ENCODE data around the gene NSD1.

NSD1 gene

DNA sequence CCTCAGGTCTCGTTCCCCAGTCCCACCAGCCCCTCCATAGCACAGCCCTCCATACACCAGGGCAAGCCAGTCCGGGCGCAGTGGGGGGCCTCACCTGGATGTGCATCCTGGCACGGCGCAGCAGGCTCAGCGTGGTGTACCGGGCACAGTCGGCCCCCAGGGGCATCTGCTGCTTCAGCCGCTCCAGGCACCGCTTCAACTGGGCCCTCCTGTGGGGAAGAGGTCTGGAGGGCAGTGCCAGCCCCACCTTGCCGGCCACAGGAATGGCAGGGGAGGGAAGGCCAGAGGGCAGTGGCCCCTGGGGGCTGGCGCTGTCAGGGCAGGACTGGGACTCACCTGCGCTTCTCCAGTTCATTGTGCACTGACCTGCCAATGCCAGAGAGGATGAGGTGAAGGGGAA lies 176.8 kb downstream of the NSD1 start:
- TF ChIP-seq, protein P1, sequence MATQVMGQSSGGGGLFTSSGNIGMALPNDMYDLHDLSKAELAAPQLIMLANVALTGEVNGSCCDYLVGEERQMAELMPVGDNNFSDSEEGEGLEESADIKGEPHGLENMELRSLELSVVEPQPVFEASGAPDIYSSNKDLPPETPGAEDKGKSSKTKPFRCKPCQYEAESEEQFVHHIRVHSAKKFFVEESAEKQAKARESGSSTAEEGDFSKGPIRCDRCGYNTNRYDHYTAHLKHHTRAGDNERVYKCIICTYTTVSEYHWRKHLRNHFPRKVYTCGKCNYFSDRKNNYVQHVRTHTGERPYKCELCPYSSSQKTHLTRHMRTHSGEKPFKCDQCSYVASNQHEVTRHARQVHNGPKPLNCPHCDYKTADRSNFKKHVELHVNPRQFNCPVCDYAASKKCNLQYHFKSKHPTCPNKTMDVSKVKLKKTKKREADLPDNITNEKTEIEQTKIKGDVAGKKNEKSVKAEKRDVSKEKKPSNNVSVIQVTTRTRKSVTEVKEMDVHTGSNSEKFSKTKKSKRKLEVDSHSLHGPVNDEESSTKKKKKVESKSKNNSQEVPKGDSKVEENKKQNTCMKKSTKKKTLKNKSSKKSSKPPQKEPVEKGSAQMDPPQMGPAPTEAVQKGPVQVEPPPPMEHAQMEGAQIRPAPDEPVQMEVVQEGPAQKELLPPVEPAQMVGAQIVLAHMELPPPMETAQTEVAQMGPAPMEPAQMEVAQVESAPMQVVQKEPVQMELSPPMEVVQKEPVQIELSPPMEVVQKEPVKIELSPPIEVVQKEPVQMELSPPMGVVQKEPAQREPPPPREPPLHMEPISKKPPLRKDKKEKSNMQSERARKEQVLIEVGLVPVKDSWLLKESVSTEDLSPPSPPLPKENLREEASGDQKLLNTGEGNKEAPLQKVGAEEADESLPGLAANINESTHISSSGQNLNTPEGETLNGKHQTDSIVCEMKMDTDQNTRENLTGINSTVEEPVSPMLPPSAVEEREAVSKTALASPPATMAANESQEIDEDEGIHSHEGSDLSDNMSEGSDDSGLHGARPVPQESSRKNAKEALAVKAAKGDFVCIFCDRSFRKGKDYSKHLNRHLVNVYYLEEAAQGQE (IDR thresholded peaks at IDR 0.05; ENCODE audit: insufficient replicate concordance, low read depth) = no peak
- TF ChIP-seq SPI1 (IDR thresholded peaks at IDR 0.05; ENCODE audit: borderline replicate concordance, low read depth) (no peak), GABPA (IDR thresholded peaks at IDR 0.05; ENCODE audit: low read depth) (no peak), POLR2AphosphoS5 (IDR thresholded peaks at IDR 0.05; ENCODE audit: low read depth) (no peak), CTCF (IDR thresholded peaks at IDR 0.05; ENCODE audit: insufficient read depth, low read length) (no peak)
- no peaks in the 10 kb centered on the region for H3K27me3 ChIP-seq (ENCODE audit: insufficient read depth, poor library complexity, severe bottlenecking)
- H3K4me3 ChIP-seq (replicated peaks; ENCODE audit: insufficient read depth, low read length) = peak overlapping the region; percentile 74
- no peak overlapping the region for H3K27ac ChIP-seq (replicated peaks)
- no peak for DNase-seq (ENCODE audit: low read depth in 1 of 2, low spot score in 1 of 2)

- DNase-seq (ENCODE audit: low read depth in 1 of 2, low spot score in 1 of 2) = peak; percentile 72 to 89
- no peak for TF ChIP-seq GABPA (IDR thresholded peaks at IDR 0.05; ENCODE audit: low read depth)
- peak; percentile 37; the same call in 1 of the 2 replicates for TF ChIP-seq SPI1 (IDR thresholded peaks at IDR 0.05; ENCODE audit: borderline replicate concordance, low read depth)
- TF ChIP-seq, protein P1 (IDR thresholded peaks at IDR 0.05; ENCODE audit: insufficient replicate concordance, low read depth) = no peak
- TF ChIP-seq CTCF (IDR thresholded peaks at IDR 0.05; ENCODE audit: insufficient read depth, low read length) = no peak
- peak; percentile 78 for TF ChIP-seq POLR2AphosphoS5 (IDR thresholded peaks at IDR 0.05; ENCODE audit: low read depth)
- H3K27ac ChIP-seq (replicated peaks) = peak overlapping the region; percentile 90; the same call in 1 of the 2 replicates
- peak overlapping the region; percentile 74 for H3K4me3 ChIP-seq (replicated peaks; ENCODE audit: insufficient read depth, low read length)
- H3K27me3 ChIP-seq (ENCODE audit: insufficient read depth, poor library complexity, severe bottlenecking) = no peaks in the 10 kb centered on the region
Observed at GRCh38 chr5:177310757-177311391, 177.3 kb downstream of the NSD1 start.

GRCh38 chr5:177311392-177311722 lies 177.8 kb downstream of the NSD1 start:
- Histone ChIP-seq H3K27me3 (ENCODE audit: insufficient read depth, poor library complexity, severe bottlenecking) (no peaks in the 10 kb centered on the region), H3K4me3 (replicated peaks; ENCODE audit: insufficient read depth, low read length) (peak overlapping the region; percentile 74), H3K27ac (replicated peaks) (peak overlapping the region; percentile 90)
- no peak for DNase-seq (ENCODE audit: low read depth in 1 of 2, low spot score in 1 of 2)
- TF ChIP-seq SPI1 (IDR thresholded peaks at IDR 0.05; ENCODE audit: borderline replicate concordance, low read depth) = no peak
- TF ChIP-seq, protein P1 (IDR thresholded peaks at IDR 0.05; ENCODE audit: insufficient replicate concordance, low read depth) = no peak
- no peak for TF ChIP-seq GABPA (IDR thresholded peaks at IDR 0.05; ENCODE audit: low read depth)
- TF ChIP-seq CTCF (IDR thresholded peaks at IDR 0.05; ENCODE audit: insufficient read depth, low read length) = no peak
- TF ChIP-seq POLR2AphosphoS5 (IDR thresholded peaks at IDR 0.05; ENCODE audit: low read depth) = no peak
